GM12872 (cell line): Measurements from ENCODE around the gene SMAD7.

Experiments used
- CTCF ChIP-seq: IDR thresholded peaks from 3 replicates; pipeline ENCODE4 v1.5.1; 2011; ENCODE audit warnings: low read depth, mild to moderate bottlenecking, low read length, moderate library complexity; ENCODE audit not compliant: insufficient read depth

SMAD7 gene

DNA sequence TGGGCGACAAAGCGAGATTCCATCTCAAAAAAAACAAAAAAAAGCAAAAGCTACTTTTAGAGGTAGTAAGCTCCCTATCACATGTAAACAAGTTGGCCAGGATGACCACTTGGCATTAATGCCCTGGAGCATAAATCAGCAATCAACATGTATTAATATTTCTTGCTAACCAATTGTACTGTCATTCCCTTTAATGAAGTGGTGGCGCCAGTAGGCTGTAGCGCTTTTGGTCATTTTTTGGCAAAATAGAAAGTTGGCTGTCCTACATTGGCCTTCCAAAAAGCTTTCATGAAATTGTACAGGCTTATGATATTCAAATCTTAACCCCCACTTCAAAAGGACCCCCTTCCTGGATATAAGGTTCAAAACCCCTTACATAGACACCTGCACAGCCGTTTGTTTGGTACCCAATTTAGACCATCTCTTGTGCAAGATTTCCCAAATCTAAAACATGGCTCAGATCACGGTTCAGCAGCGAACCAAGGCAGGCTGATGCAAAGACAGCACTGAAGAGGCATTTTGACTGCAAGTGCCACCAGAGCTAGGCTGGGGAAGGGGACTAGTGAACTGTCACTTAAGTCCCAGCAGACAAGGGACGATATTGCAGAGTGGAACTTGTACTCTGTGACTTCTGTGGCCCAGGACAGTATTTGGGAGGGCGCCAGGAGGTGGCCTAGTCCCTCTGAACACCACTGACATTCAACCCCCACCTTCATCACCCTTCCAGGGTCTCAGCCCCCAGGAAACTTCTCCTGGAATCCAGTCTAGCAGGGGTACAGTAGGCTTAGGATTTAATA lies 31.9 kb downstream of the SMAD7 start:
- no peak for TF ChIP-seq CTCF

DNA sequence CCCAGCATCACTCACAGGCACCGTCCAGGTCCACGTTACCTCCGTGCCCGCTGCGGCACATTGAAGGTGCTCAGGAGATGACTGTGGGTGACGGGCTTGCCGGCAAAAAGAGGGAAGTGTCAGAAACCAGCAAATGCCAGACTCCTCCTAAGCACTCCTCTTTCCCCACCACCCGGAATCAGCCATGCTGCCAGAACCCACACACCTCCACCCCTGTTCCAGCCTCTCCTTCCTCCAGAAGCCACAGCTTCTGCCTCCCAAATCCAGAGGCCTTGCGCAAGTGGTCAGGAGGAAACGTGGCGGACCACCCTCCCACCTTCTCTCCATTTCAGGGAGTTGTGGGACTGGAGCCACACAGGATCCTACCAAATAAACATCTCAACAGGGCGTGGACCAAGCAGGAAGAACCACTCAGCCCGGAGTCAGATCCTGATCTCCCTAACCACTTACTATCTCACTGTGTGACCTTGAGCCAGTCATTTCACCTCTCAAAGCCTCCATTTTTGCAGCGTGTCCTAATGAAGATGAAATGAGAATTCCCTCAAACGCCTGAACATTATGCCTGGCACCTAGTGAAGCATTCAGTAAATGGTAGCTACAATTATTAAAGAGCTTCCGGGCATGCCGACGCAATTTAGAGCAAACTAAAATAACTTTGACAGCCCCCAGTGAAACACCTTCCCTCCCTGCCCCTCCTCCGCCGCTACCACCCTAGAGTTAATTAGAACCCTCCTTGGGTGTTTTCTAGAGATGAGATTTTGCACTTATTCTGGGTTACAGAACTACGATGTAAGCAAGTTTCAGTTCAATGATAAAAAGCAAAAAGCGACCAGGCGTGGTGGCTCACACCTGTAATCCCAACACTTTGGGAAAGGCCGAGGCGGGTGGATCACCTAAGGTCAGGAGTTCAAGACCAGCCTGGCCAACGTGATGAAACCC lies 32.9 kb downstream of the SMAD7 start:
- no peak for TF ChIP-seq CTCF

GRCh38 chr18:48915626-48916425 lies 34.9 kb downstream of the SMAD7 start:
- no peak for TF ChIP-seq CTCF

GRCh38 chr18:48914581-48915251 lies 36.0 kb downstream of the SMAD7 start:
- no peak for TF ChIP-seq CTCF

GRCh38 chr18:48913775-48914174 lies 37.0 kb downstream of the SMAD7 start:
- no peak for TF ChIP-seq CTCF

GRCh38 chr18:48913201-48913600 lies 37.6 kb downstream of the SMAD7 start:
- TF ChIP-seq CTCF = peak; percentile 62
